ENCODE results near the gene SYVN1. TPM values are rescaled to one million over a fixed set of nuclear protein-coding genes. Genes with fewer than 3 reads are reported as not detected.
"Not testable (repeated sequence)": the region's sequence is repeated elsewhere in the genome, so short reads cannot be mapped to it uniquely, and the experiment has no call there.

Gene SYVN1
- total RNA-seq, 4 donors from 2014 or later: 52.7 to 61.2 (median 56.9) TPM

- under 1% methylated on average over 31 of the region's 60 CpGs for WGBS
- peak; percentile 85 to 87 for DNase-seq (ENCODE audit: low spot score in 2 of 2)
- H3K9me3 ChIP-seq: no peaks in the 10 kb centered on the region
- peaks cover 5% of the 10 kb centered on the region for H3K36me3 ChIP-seq
- H3K4me3 ChIP-seq: peak overlapping the region; percentile 82
- TF ChIP-seq POLR2A (IDR thresholded peaks at IDR 0.05) (no peak), CTCF (IDR thresholded peaks at IDR 0.05) (peak; percentile 24 to 60)
- no peaks in the 10 kb centered on the region for H3K27me3 ChIP-seq
- H3K27ac ChIP-seq: peak overlapping the region; percentile 96
- peaks cover 40% of the 10 kb centered on the region for H3K4me1 ChIP-seq
These were observed 46.7 kb upstream of the SYVN1 start for GRCh38 chr11:65180877-65181568.

DNA sequence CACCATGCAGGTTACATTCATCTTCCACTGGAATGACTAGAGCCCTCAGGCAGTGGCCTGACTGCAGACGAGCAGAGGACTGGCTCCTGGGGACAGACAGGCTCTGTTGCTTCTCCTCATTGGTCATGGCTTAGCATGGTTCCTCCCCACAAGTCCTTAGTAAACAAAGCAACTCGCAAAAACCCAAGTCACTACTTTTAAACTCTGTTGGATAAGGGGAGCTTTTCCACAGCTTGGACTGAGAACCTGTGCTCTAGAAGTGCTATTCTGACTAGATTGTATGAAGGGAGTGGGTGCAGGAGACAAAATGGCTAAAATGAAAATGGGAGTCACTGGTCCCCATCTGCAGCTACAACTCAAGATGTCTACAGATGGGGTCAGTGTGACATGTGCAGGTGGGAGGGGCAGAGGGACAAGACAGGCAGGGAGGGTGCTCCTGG lies 40.3 kb upstream of the SYVN1 start:
- H3K27me3 ChIP-seq, H3K4me3 ChIP-seq, H3K27ac ChIP-seq, H3K36me3 ChIP-seq, H3K9me3 ChIP-seq, H3K4me1 ChIP-seq: not testable (repeated sequence)
- 55% methylated on average over 2 of the region's 2 CpGs for whole genome bisulfite sequencing
- peak in 1 of 2 donors; percentile 18 for DNase-seq (ENCODE audit: low spot score in 2 of 2)

DNA sequence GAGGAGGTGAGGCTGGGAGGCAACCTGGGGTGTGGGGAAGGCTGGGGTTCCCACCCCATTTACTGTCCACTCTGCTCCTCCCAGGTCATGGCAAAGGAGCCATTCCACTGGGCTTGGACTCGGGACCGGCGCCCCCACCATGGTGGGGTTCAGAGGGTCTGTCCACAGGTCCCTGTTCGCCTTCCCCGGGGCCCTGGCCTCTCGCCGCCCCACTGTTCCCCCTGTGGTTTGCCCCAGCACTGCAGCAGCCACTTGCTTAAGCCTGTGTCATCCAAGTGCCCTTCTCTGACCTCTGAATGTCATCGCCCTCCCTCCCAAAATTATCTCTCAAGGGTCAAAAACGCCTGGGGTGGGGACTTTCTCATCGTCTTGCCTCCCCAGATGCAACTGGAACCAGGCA lies 38.3 kb upstream of the SYVN1 start:
- no peak overlapping the region for H3K4me3 ChIP-seq
- no peak overlapping the region for H3K27ac ChIP-seq
- H3K9me3 ChIP-seq: no peaks in the 10 kb centered on the region
- WGBS: 85% methylated on average over 10 of the region's 10 CpGs
- TF ChIP-seq EP300 (IDR thresholded peaks at IDR 0.05) (no peak), POLR2AphosphoS5 (IDR thresholded peaks at IDR 0.05) (no peak), CTCF (IDR thresholded peaks at IDR 0.05) (no peak), POLR2A (IDR thresholded peaks at IDR 0.05) (no peak)
- no peaks in the 10 kb centered on the region for H3K4me1 ChIP-seq
- no peaks in the 10 kb centered on the region for H3K27me3 ChIP-seq
- no peak for DNase-seq (ENCODE audit: low spot score in 2 of 2)
- H3K36me3 ChIP-seq: no peaks in the 10 kb centered on the region

GRCh38 chr11:65170058-65170534 lies 35.8 kb upstream of the SYVN1 start, which contains the start of gene SPDYC:
SPDYC (plus strand) TSS chr11:65170233; CDS start chr11:65171358, 1,125 bp downstream.
- no peaks in the 10 kb centered on the region for H3K9me3 ChIP-seq
- 82% methylated on average over 7 of the region's 21 CpGs for WGBS
- no peak for DNase-seq (ENCODE audit: low spot score in 2 of 2)
- H3K4me1 ChIP-seq: no peaks in the 10 kb centered on the region
- H3K4me3 ChIP-seq: no peak within 1 kb of the TSS
- H3K27ac ChIP-seq: no peak within 1 kb of the TSS
- H3K27me3 ChIP-seq: no peaks in the 10 kb centered on the region
- TF ChIP-seq CTCF (IDR thresholded peaks at IDR 0.05) (no peak), POLR2AphosphoS5 (IDR thresholded peaks at IDR 0.05) (no peak), EP300 (IDR thresholded peaks at IDR 0.05) (no peak), POLR2A (IDR thresholded peaks at IDR 0.05) (no peak)
- no peaks in the 10 kb centered on the region for H3K36me3 ChIP-seq

GRCh38 chr11:65169164-65169641 lies 34.9 kb upstream of the SYVN1 start:
- 82% methylated on average over 11 of the region's 11 CpGs for WGBS
- H3K36me3 ChIP-seq: no peaks in the 10 kb centered on the region
- H3K27me3 ChIP-seq: no peaks in the 10 kb centered on the region
- H3K9me3 ChIP-seq: no peaks in the 10 kb centered on the region
- DNase-seq (ENCODE audit: low spot score in 2 of 2): no peak
- no peak overlapping the region for H3K4me3 ChIP-seq
- H3K27ac ChIP-seq: no peak overlapping the region
- no peaks in the 10 kb centered on the region for H3K4me1 ChIP-seq
- TF ChIP-seq CTCF (IDR thresholded peaks at IDR 0.05) (no peak), POLR2AphosphoS5 (IDR thresholded peaks at IDR 0.05) (no peak), POLR2A (IDR thresholded peaks at IDR 0.05) (no peak)

Data from suprapubic skin (tissue), 4 donors.